Measurements from ENCODE around the gene TMCC1.

GRCh38 chr3:129616713-129617112 is 276.8 kb downstream of the TMCC1 start:
- TF ChIP-seq RAD21 (IDR thresholded peaks at IDR 0.05; ENCODE audit: low read length), result no peak
- TF ChIP-seq GABPA (IDR thresholded peaks at IDR 0.05; ENCODE audit: low read depth), result no peak
- no peak for TF ChIP-seq SMC3 (IDR thresholded peaks at IDR 0.05; ENCODE audit: low read depth, low read length)
